ENCODE measurements around the gene HUNK.

Gene HUNK

GRCh38 chr21:31896019-31896418 is 23.2 kb downstream of the HUNK start:
- no peak for DNase-seq (ENCODE audit: low spot score)

- no peak for DNase-seq (ENCODE audit: low spot score)
Measured at GRCh38 chr21:31897311-31897710, 24.5 kb downstream of the HUNK start.

GRCh38 chr21:31898933-31899630 is 26.3 kb downstream of the HUNK start:
- no peak for DNase-seq (ENCODE audit: low spot score)

GRCh38 chr21:31900121-31900895 is 27.5 kb downstream of the HUNK start:
- DNase-seq (ENCODE audit: low spot score) = no peak

GRCh38 chr21:31901315-31901714 is 28.5 kb downstream of the HUNK start:
- no peak for DNase-seq (ENCODE audit: low spot score)

GRCh38 chr21:31902438-31902837 is 29.6 kb downstream of the HUNK start:
- no peak for DNase-seq (ENCODE audit: low spot score)

- DNase-seq (ENCODE audit: low spot score) = no peak
Measured at GRCh38 chr21:31903896-31904295, 31.1 kb downstream of the HUNK start.

GRCh38 chr21:31905503-31906451 is 33.0 kb downstream of the HUNK start:
- no peak for DNase-seq (ENCODE audit: low spot score)

GRCh38 chr21:31908106-31909031 is 35.5 kb downstream of the HUNK start:
- DNase-seq (ENCODE audit: low spot score) = no peak

GRCh38 chr21:31909153-31910073 is 36.6 kb downstream of the HUNK start:
- DNase-seq (ENCODE audit: low spot score) = no peak

- no peak for DNase-seq (ENCODE audit: low spot score)
Measured at GRCh38 chr21:31910074-31910470, 37.3 kb downstream of the HUNK start.

GRCh38 chr21:31911138-31911907 is 38.5 kb downstream of the HUNK start:
- no peak for DNase-seq (ENCODE audit: low spot score)

GRCh38 chr21:31912501-31912900 is 39.7 kb downstream of the HUNK start:
- no peak for DNase-seq (ENCODE audit: low spot score)

GRCh38 chr21:31913182-31913608 is 40.4 kb downstream of the HUNK start:
- DNase-seq (ENCODE audit: low spot score) = no peak

GRCh38 chr21:31914472-31914871 is 41.7 kb downstream of the HUNK start:
- no peak for DNase-seq (ENCODE audit: low spot score)

GRCh38 chr21:31915566-31915965 is 42.7 kb downstream of the HUNK start:
- DNase-seq (ENCODE audit: low spot score) = no peak

GRCh38 chr21:31917108-31917507 is 44.3 kb downstream of the HUNK start:
- no peak for DNase-seq (ENCODE audit: low spot score)

GRCh38 chr21:31918250-31918775 is 45.5 kb downstream of the HUNK start:
- DNase-seq (ENCODE audit: low spot score) = no peak

- DNase-seq (ENCODE audit: low spot score) = no peak
Measured at GRCh38 chr21:31920275-31920674, 47.5 kb downstream of the HUNK start.

Data from kidney capillary endothelial cell (primary cell).